ENCODE measurements around the gene EDN1.
"Not testable (repeated sequence)": the region's sequence is repeated elsewhere in the genome, so short reads cannot be mapped to it uniquely, and the experiment has no call there.

The EDN1 gene

GRCh38 chr6:12294851-12295536 lies 4.8 kb downstream of the EDN1 start:
- DNase-seq (ENCODE audit: low read depth): no peak

GRCh38 chr6:12295558-12296254 lies 5.5 kb downstream of the EDN1 start:
- no peak for DNase-seq (ENCODE audit: low read depth)

GRCh38 chr6:12296255-12296573 lies 6.1 kb downstream of the EDN1 start:
- DNase-seq (ENCODE audit: low read depth): no peak

GRCh38 chr6:12296604-12297003 lies 6.4 kb downstream of the EDN1 start:
- no peak for DNase-seq (ENCODE audit: low read depth)

- no peak for DNase-seq (ENCODE audit: low read depth)
Measured at GRCh38 chr6:12297363-12298016, 7.3 kb downstream of the EDN1 start.

GRCh38 chr6:12298017-12298978 lies 8.1 kb downstream of the EDN1 start:
- DNase-seq (ENCODE audit: low read depth): no peak

GRCh38 chr6:12298995-12299394 lies 8.8 kb downstream of the EDN1 start:
- DNase-seq (ENCODE audit: low read depth): no peak

- no peak for DNase-seq (ENCODE audit: low read depth)
Measured at GRCh38 chr6:12301018-12301417, 10.9 kb downstream of the EDN1 start.

- DNase-seq (ENCODE audit: low read depth): no peak
Measured at GRCh38 chr6:12304487-12304886, 14.3 kb downstream of the EDN1 start.

GRCh38 chr6:12309070-12309469 lies 18.9 kb downstream of the EDN1 start:
- no peak for DNase-seq (ENCODE audit: low read depth)

- no peak for DNase-seq (ENCODE audit: low read depth)
Measured at GRCh38 chr6:12311106-12311505, 20.9 kb downstream of the EDN1 start.

- no peak for DNase-seq (ENCODE audit: low read depth)
Measured at GRCh38 chr6:12312736-12313135, 22.6 kb downstream of the EDN1 start.

- DNase-seq (ENCODE audit: low read depth): no peak
Measured at GRCh38 chr6:12313306-12313991, 23.3 kb downstream of the EDN1 start.

GRCh38 chr6:12313992-12314589 lies 23.9 kb downstream of the EDN1 start:
- DNase-seq (ENCODE audit: low read depth): no peak

GRCh38 chr6:12314751-12315150 lies 24.6 kb downstream of the EDN1 start:
- DNase-seq (ENCODE audit: low read depth): no peak

GRCh38 chr6:12315292-12316081 lies 25.3 kb downstream of the EDN1 start:
- DNase-seq (ENCODE audit: low read depth): no peak

GRCh38 chr6:12318749-12319148 lies 28.6 kb downstream of the EDN1 start:
- DNase-seq (ENCODE audit: low read depth): no peak

- DNase-seq (ENCODE audit: low read depth): not testable (repeated sequence)
Measured at GRCh38 chr6:12320074-12320473, 29.9 kb downstream of the EDN1 start.

GRCh38 chr6:12324099-12324498 lies 33.9 kb downstream of the EDN1 start:
- DNase-seq (ENCODE audit: low read depth): no peak

GRCh38 chr6:12324748-12325147 lies 34.6 kb downstream of the EDN1 start:
- no peak for DNase-seq (ENCODE audit: low read depth)
